HL-60/S4 (cell line): ENCODE measurements around the gene MMP13.

Experiments used
- in situ Hi-C: fragments of 300-500 bp; cut with MboI; formaldehyde crosslinking; loops from 2 replicates; pipeline ENCODE4 v1.14.3; 2022; ENCODE audit warnings: low sequenced_read_pairs

MMP13 gene

DNA sequence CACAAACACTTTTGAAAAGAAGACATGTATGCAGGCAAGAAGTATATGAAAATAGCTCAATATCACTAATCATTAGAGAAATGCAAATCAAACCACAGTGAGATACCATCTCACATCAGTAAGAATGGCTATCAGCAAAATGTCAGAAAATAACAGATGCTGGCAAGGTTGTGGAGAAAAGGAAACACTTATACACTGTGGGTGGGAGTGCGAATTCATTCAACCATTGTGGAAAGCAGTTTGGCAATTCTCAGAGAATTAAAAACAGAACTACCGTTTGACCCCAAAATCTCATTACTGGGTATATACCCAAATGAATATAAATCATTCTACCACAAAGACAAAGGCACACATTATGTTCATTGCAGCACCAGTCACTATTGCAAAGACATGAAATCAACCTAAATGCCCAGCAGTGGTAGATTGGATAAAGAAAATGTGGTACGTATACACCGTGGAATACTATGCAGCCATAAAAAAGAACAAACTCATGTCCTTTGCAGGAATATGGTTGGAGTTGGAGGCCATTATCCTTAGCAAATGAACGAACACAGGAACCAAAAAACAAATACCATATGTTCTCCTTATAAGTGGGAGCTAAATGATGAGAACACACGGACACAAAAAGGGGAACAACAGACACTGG is 18.5 kb downstream of the MMP13 start:
- in situ Hi-C loops, result loop anchor here (25.0 kb wide), 1 partner anchor 200 kb away; no protein-coding TSS in a partner anchor

- in situ Hi-C loops, result loop anchor here (25.0 kb wide), 1 partner anchor 198 kb away; no protein-coding TSS in a partner anchor
These were observed 20.0 kb downstream of the MMP13 start for GRCh38 chr11:102935514-102935913.

DNA sequence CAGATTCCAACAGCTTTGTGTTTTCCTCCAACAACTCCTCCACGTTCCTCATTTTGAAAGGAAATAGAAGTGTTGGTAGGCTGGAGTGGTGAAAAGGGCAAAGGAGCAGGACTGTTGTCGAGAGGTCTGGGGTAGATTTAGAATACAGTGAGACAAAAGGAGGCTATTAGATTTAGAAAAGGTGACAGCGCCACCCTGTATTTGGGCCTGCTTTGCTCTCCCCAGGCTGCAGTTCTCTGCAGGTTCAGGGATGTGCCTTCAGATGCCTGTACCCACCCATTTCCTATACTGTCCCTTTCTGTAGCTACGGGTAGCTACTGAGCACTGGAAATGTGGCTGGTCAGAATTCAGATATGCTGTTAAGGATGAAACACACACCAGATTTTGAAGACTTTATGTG is 20.8 kb downstream of the MMP13 start:
- in situ Hi-C loops, result loop anchor here (25.0 kb wide), 1 partner anchor 197 kb away; no protein-coding TSS in a partner anchor

- in situ Hi-C loops, result loop anchor here (25.0 kb wide), 1 partner anchor 196 kb away; no protein-coding TSS in a partner anchor
These were observed 21.9 kb downstream of the MMP13 start for GRCh38 chr11:102933627-102934026.

- in situ Hi-C loops, result loop anchor here (25.0 kb wide), 1 partner anchor 195 kb away; no protein-coding TSS in a partner anchor
These were observed 22.9 kb downstream of the MMP13 start for GRCh38 chr11:102932678-102933077.

DNA sequence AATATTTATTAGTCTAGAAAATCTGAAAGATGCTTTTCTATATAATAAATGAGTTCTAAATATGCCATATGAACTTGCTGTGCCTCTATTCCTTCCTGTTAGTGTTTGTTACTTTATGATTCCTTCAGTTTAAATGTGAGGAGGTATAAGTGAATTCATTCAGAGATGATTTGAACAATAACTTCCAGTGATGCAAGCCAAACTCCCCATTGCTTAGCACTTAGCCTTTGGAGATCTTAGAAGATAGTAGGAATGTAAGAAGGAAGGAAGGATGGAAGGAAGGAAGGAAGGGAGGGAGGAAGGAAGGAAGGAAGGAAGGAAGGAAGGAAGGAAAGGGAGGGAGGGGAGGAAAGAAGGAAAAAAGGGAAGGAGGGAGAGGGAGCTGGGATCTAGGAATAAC is 25.1 kb downstream of the MMP13 start:
- in situ Hi-C loops, result loop anchor here (25.0 kb wide), 1 partner anchor 193 kb away; no protein-coding TSS in a partner anchor

GRCh38 chr11:102929972-102930371 is 25.6 kb downstream of the MMP13 start:
- in situ Hi-C loops, result loop anchor here (25.0 kb wide), 1 partner anchor 193 kb away; no protein-coding TSS in a partner anchor

DNA sequence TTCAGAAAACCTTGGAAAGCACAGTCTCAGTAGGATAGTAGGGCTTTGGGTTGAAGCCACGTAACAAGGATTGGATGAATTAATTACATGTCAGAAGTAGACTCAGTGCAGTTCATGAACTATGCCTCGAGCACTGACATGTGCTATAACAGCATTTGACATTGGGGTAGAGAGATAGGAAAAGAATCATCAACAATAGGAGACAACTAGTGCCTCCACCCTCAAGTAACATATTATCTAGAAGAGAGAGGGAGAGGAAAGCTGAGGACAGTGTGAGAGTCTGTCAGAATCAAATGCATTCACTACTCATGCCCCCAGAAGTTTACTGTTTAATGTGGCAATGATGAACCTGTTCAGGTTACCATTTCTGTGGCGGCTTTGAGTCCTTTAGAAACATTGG is 26.4 kb downstream of the MMP13 start:
- in situ Hi-C loops, result loop anchor here (25.0 kb wide), 1 partner anchor 192 kb away; no protein-coding TSS in a partner anchor

DNA sequence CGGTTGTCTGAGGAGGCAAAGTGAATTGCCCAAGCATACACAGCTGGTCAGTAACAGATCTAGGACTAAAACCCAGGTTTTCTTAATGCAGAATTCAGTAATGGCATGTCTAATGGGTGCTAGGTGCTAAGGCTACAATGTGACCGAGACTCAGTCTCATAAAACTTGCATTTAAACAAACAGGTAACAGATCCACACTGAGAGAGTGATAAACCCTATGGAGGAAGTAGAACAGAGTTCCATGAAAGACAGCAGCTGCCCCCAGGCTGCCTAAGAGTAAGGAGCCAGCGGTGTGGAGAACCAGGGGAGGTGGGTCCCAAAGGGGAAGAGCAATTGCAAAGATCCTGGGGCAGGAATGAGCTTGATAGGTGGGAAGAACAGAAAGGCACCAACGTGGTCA is 27.3 kb downstream of the MMP13 start:
- in situ Hi-C loops, result loop anchor here (25.0 kb wide), 1 partner anchor 191 kb away; no protein-coding TSS in a partner anchor

GRCh38 chr11:102927624-102927990 is 27.9 kb downstream of the MMP13 start:
- in situ Hi-C loops, result loop anchor here (25.0 kb wide), 1 partner anchor 190 kb away; no protein-coding TSS in a partner anchor

DNA sequence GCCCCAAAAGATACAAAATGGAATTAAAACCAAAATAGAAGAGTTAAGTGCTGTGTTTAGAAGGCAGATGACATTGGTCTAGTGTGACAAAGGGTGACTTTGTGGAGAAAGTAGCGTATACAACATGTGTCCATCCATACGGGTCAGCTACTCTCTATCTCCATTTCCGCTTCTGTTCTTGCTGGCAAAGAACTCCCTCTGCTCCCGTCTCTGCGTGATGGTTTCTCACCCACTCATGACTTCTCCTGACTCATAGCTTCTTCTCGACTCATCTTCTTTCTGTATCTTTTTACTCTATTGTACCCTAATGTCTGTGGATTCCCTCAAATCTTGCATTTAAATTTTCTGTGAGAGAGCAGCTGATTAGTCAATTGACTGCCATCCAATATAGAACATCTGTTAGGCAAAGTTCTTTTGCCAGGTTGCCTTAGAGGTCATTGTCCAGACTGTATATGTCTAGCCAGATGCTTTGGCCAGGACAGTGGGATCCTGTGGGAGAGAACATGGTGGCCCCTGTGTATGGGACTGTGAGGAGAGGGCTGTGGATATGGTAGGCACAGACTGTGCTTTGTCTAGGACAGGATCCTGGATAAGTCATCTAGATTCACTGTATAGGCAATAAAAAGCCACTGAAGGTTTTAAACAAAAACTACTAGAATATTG is 28.4 kb downstream of the MMP13 start:
- in situ Hi-C loops, result loop anchor here (25.0 kb wide), 1 partner anchor 190 kb away; no protein-coding TSS in a partner anchor

GRCh38 chr11:102926517-102926916 is 29.0 kb downstream of the MMP13 start:
- in situ Hi-C loops, result loop anchor here (25.0 kb wide), 1 partner anchor 189 kb away; no protein-coding TSS in a partner anchor

- in situ Hi-C loops, result loop anchor here (25.0 kb wide), 1 partner anchor 189 kb away; no protein-coding TSS in a partner anchor
These were observed 29.5 kb downstream of the MMP13 start for GRCh38 chr11:102925988-102926387.

DNA sequence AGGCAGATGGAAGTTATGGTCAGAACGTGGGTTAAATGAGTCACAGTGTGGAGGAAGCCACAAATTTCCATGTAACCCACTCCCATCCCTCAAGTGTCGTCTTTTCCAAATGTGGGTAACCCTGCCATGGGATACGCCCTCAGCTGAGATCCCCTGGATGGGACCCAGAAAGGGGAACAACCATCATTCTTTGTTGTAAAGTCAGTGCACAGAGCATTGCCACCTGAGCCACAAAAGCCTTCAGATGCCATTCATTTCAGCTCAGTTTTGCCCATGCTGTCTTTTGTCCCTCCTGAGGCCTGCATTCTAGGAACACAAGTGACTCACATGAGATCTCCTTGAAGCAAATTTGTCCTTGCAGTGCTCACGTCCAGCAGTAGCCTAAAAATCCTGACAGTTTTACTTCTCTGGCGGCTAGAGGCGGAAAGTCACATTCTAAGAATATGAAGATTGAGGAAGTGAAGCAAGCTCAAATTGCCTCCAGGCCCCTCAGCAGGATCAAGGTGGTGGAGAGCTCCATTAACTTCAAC is 30.6 kb downstream of the MMP13 start:
- in situ Hi-C loops, result loop anchor here (25.0 kb wide), 1 partner anchor 188 kb away; no protein-coding TSS in a partner anchor

- in situ Hi-C loops, result no loop called here
These were observed 33.8 kb downstream of the MMP13 start for GRCh38 chr11:102921587-102922220.

GRCh38 chr11:102920118-102920684 is 35.3 kb downstream of the MMP13 start:
- in situ Hi-C loops, result no loop called here

GRCh38 chr11:102915044-102915375 is 40.5 kb downstream of the MMP13 start:
- in situ Hi-C loops, result no loop called here

- in situ Hi-C loops, result no loop called here
These were observed 41.1 kb downstream of the MMP13 start for GRCh38 chr11:102914238-102915043.

- in situ Hi-C loops, result no loop called here
These were observed 43.1 kb downstream of the MMP13 start for GRCh38 chr11:102912482-102912830.
